BLaER1 treated with 17β-estradiol and CSF1 and Interleukin-3, amounts not matched to agents 10 nM and 100 nM (cell line): Measurements from ENCODE around the gene DNAJB6.
A peak's percentile ranks its signal among the peaks of the same experiment; 100 is the strongest.

Source experiments
- H3K27ac ChIP-seq, 11 experiments: shearing (Covaris generic); formaldehyde crosslinking; 2 replicates each; pipeline ENCODE4 v1.8.1; 2022
- H3K27me3 ChIP-seq, 11 experiments: shearing (Covaris generic); formaldehyde crosslinking; 2 replicates each; pipeline ENCODE4 v1.8.1; 2022
- H3K36me3 ChIP-seq, 11 experiments: shearing (Covaris generic); formaldehyde crosslinking; 2 replicates each; pipeline ENCODE4 v1.8.1; 2022
- H3K4me1 ChIP-seq, 10 experiments: shearing (Covaris generic); formaldehyde crosslinking; 2 replicates each; pipeline ENCODE4 v1.8.1; 2022
- H3K4me2 ChIP-seq, 11 experiments: shearing (Covaris generic); formaldehyde crosslinking; 2 replicates each; pipeline ENCODE4 v1.8.1; 2022
- H3K4me3 ChIP-seq, 10 experiments: shearing (Covaris generic); formaldehyde crosslinking; 2 replicates each; pipeline ENCODE4 v1.8.1; 2022
- H3K9ac ChIP-seq, 11 experiments: shearing (Covaris generic); formaldehyde crosslinking; 2 replicates each; pipeline ENCODE4 v1.8.1; 2022
- H3K9me3 ChIP-seq, 11 experiments: shearing (Covaris generic); formaldehyde crosslinking; replicated peaks in 1 of 11; 2 replicates each; pipeline ENCODE4 v1.8.1; 2022
- H4K20me1 ChIP-seq, 11 experiments: shearing (Covaris generic); formaldehyde crosslinking; 2 replicates each; pipeline ENCODE4 v1.8.1; 2022
- Cebpa-rat ChIP-seq, 11 experiments: shearing (Covaris generic); IDR thresholded peaks; 2 replicates each; pipeline ENCODE4 v1.8.1; 2022

DNAJB6 gene

DNA sequence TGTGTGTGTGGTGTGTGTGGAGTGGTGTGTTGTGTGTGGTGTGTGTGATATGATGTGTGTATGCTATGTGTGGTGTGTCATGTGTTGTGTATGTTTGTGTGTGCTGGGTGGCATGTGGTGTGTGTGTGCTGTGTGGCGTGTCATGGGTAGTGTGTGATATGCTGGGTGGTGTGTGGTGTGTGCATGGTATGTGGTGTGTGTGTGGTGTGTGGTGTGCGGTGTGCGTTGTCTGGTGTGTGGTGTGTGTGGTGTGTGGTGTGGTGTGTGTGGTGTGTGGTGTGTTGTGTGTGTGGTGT, 37.5 kb upstream of the DNAJB6 start:
- H3K9me3 ChIP-seq, result no peaks in the 10 kb centered on the region; a peak in 1 of 22 replicates
- H3K4me2 ChIP-seq, result peak overlapping the region; percentile 74 to 99 (median 96)
- H3K9ac ChIP-seq, result peak overlapping the region in 7 of 11 experiments; percentile 86 to 97 (median 94); a peak in 9 of 22 replicates
- no peak overlapping the region for H3K4me3 ChIP-seq
- peaks cover 62 to 87% (median 72%) of the 10 kb centered on the region in 10 experiments for H3K4me1 ChIP-seq
- no peaks in the 10 kb centered on the region for H3K36me3 ChIP-seq
- no peak for TF ChIP-seq Cebpa-rat (IDR thresholded peaks at IDR 0.05)
- H3K27me3 ChIP-seq, result no peaks in the 10 kb centered on the region
- H4K20me1 ChIP-seq, result no peaks in the 10 kb centered on the region
- H3K27ac ChIP-seq, result peak overlapping the region; percentile 38 to 100 (median 99); a peak in 21 of 22 replicates

DNA sequence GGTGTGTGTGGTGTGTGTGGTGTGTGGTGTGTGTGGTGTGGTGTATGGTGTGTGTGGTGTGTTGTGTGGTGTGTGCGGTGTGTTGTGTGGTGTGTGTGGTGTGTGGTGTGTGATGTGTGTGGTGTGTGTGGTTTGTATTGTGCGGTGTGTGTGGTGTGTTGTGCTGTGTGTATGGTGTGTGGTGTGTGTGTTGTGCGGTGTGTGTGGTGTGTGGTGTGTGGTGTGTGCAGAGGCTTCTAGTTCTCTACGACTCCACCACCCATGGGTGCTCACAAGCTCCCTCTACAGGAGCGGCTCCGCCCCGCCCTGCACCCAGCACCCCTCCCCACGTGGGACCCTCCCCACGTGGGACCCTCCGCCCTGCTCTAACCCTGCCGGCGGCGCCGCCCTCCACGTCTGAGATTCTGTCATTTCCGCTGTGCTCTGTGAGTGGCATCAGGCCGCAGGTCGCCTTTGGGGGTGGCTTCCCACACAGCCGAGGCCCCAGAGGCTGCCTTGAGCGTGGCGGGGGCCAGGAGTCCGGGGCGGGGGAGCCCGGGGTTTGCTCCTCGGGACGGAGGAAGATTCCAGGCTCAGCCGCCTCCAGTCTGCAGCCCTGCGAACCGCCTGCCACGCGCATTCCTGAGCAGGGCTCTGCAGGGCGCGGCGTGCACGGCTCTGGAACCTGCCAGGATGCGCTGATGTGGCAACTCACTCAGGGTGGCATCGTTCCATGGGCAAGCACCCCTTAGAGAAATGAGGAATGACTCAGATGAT, 37.0 kb upstream of the DNAJB6 start:
- no peaks in the 10 kb centered on the region for H3K36me3 ChIP-seq
- peak overlapping the region in 10 of 11 experiments; percentile 86 to 97 (median 93); a peak in 17 of 22 replicates for H3K9ac ChIP-seq
- H3K4me3 ChIP-seq, result no peak overlapping the region
- H3K27ac ChIP-seq, result peak overlapping the region; percentile 38 to 100 (median 99); a peak in 21 of 22 replicates
- H4K20me1 ChIP-seq, result no peaks in the 10 kb centered on the region
- peak overlapping the region; percentile 74 to 99 (median 96) for H3K4me2 ChIP-seq
- no peaks in the 10 kb centered on the region for H3K27me3 ChIP-seq
- no peaks in the 10 kb centered on the region; a peak in 1 of 22 replicates for H3K9me3 ChIP-seq
- peak in 1 of 11 experiments; percentile 8; a peak in 1 of 22 replicates for TF ChIP-seq Cebpa-rat (IDR thresholded peaks at IDR 0.05)
- H3K4me1 ChIP-seq, result peaks cover 67 to 92% (median 77%) of the 10 kb centered on the region in 10 experiments

- Histone ChIP-seq H4K20me1 (no peaks in the 10 kb centered on the region), H3K36me3 (no peaks in the 10 kb centered on the region), H3K4me3 (peak overlapping the region in 1 of 10 experiments; percentile 63; a peak in 1 of 20 replicates), H3K9me3 (no peaks in the 10 kb centered on the region; a peak in 1 of 22 replicates), H3K9ac (peak overlapping the region; percentile 74 to 97 (median 92); a peak in 20 of 22 replicates), H3K27ac (peak overlapping the region; percentile 91 to 100 (median 99); a peak in 21 of 22 replicates), H3K4me1 (peaks cover 73 to 96% (median 81%) of the 10 kb centered on the region in 10 experiments), H3K27me3 (no peaks in the 10 kb centered on the region), H3K4me2 (peak overlapping the region; percentile 74 to 99 (median 96))
- TF ChIP-seq Cebpa-rat (IDR thresholded peaks at IDR 0.05), result no peak
These were observed 36.4 kb upstream of the DNAJB6 start for GRCh38 chr7:157300369-157300825.

- peak overlapping the region; percentile 74 to 99 (median 96) for H3K4me2 ChIP-seq
- TF ChIP-seq Cebpa-rat (IDR thresholded peaks at IDR 0.05), result no peak
- peak overlapping the region; percentile 91 to 100 (median 99) for H3K27ac ChIP-seq
- H3K27me3 ChIP-seq, result no peaks in the 10 kb centered on the region
- no peaks in the 10 kb centered on the region for H3K36me3 ChIP-seq
- H3K9ac ChIP-seq, result peak overlapping the region; percentile 74 to 97 (median 92)
- H3K9me3 ChIP-seq, result no peaks in the 10 kb centered on the region; a peak in 1 of 22 replicates
- H3K4me1 ChIP-seq, result peaks cover 86 to 97% (median 93%) of the 10 kb centered on the region in 10 experiments
- H3K4me3 ChIP-seq, result peak overlapping the region; percentile 15 to 63 (median 52); a peak in 18 of 20 replicates
- no peaks in the 10 kb centered on the region for H4K20me1 ChIP-seq
These were observed 35.1 kb upstream of the DNAJB6 start for GRCh38 chr7:157301610-157302120.

GRCh38 chr7:157306846-157307838, 29.7 kb upstream of the DNAJB6 start:
- no peak for TF ChIP-seq Cebpa-rat (IDR thresholded peaks at IDR 0.05)
- Histone ChIP-seq H3K9ac (peak overlapping the region in 5 of 11 experiments; percentile 29 to 48 (median 35); a peak in 3 of 22 replicates), H3K27me3 (no peaks in the 10 kb centered on the region), H3K36me3 (no peaks in the 10 kb centered on the region), H4K20me1 (no peaks in the 10 kb centered on the region), H3K27ac (peak overlapping the region in 9 of 11 experiments; percentile 95 to 100 (median 99); a peak in 18 of 22 replicates), H3K4me2 (peak overlapping the region; percentile 49 to 99 (median 95)), H3K4me1 (peaks cover 56 to 93% (median 70%) of the 10 kb centered on the region in 10 experiments), H3K4me3 (no peak overlapping the region), H3K9me3 (no peaks in the 10 kb centered on the region)

DNA sequence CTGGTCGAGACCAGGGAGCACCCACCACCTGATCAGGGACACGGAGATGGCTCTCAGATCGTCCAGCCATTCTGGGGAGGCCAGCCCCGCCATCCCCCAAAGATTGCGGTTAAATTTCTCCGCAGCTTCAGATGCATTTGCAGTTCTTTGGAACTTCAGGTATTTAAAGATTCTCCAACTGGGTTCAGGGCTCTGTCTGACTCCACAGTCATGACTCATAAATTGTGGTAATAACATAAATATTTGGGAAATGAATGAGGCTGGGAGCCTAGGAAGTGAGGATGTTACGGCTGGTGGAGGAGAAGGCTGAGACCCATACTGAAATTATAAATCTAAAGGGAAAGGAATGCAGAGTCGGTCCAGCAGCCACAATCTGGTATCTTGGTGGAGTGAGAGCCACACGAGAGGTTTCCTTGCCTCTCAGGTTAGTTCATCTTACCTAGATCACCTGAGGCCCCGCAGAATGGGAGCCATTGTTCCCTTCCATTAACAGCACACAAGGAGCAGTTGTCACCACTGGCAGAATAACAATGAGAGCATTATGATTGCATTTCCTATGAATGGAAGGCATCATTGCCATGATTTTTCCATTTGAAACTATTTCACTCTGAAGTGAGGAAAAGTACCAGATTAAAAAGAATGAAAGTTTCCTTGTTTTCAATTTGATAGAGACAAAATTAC, 26.7 kb upstream of the DNAJB6 start:
- H3K9ac ChIP-seq, result no peak overlapping the region
- H3K4me2 ChIP-seq, result peak overlapping the region in 7 of 11 experiments; percentile 2 to 99 (median 53); a peak in 9 of 22 replicates
- no peak overlapping the region; a peak in 1 of 22 replicates for H3K27ac ChIP-seq
- peaks cover 30 to 82% (median 50%) of the 10 kb centered on the region in 10 experiments for H3K4me1 ChIP-seq
- TF ChIP-seq Cebpa-rat (IDR thresholded peaks at IDR 0.05), result no peak
- H4K20me1 ChIP-seq, result no peaks in the 10 kb centered on the region
- no peaks in the 10 kb centered on the region for H3K27me3 ChIP-seq
- H3K4me3 ChIP-seq, result no peak overlapping the region
- no peaks in the 10 kb centered on the region for H3K36me3 ChIP-seq
- no peaks in the 10 kb centered on the region for H3K9me3 ChIP-seq

DNA sequence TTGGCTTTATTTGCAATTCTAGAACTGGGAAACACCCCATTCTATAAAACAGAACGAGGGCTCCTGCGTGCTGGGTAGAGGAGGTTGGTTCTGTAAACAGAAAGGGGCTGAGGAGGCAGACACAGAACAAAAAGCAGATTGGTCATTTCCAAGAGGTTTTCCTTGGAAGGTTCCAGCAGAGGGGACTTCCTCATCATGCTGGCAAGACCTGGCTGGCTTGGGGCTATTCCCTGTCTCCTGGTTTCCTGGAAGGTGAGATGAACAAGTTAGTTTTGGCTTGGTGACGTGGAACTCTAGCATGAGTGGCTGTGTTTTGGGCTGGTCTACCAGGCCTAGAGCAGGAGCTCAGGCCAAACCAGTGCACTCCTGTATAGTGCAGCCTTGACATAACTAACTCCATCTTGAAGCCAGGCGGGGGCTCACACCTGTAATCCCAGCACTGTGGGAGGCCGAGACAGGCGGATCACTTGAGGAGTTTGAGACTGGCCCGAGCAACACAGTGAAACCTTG, 26.1 kb upstream of the DNAJB6 start:
- Histone ChIP-seq H3K36me3 (no peaks in the 10 kb centered on the region), H3K27me3 (no peaks in the 10 kb centered on the region), H3K9ac (no peak overlapping the region), H3K4me1 (peaks cover 24 to 76% (median 47%) of the 10 kb centered on the region in 10 experiments), H3K4me2 (no peak overlapping the region), H3K9me3 (no peaks in the 10 kb centered on the region), H3K4me3 (no peak overlapping the region), H4K20me1 (no peaks in the 10 kb centered on the region), H3K27ac (no peak overlapping the region; a peak in 1 of 22 replicates)
- no peak for TF ChIP-seq Cebpa-rat (IDR thresholded peaks at IDR 0.05)

DNA sequence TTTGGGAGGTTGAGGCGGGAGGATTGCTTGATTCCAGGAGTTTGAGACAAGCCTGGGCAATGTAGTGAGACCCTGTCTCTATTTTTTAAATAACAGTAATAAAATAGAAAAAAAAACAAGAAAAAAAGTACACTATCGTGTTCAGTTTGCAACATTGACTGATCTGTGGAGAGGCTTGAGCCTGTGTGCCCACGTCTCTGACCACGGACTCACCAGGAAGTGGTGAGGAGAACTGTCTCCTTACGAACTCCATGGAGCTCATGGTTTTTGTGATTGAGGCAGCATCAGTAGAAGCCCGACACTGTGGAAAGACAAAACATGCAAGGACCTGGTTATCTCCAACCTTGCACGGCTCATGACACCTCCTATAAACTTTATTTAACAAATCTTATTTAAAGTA, 23.9 kb upstream of the DNAJB6 start:
- Histone ChIP-seq H3K4me2 (peak overlapping the region in 5 of 11 experiments; percentile 37 to 70 (median 59); a peak in 11 of 22 replicates), H4K20me1 (no peaks in the 10 kb centered on the region)
- no peak for TF ChIP-seq Cebpa-rat (IDR thresholded peaks at IDR 0.05)

More for the DNA sequence above, 23.9 kb upstream of the DNAJB6 start:
- no peaks in the 10 kb centered on the region for H3K9me3 ChIP-seq
- no peaks in the 10 kb centered on the region for H3K27me3 ChIP-seq
- H3K9ac ChIP-seq, result peak overlapping the region in 1 of 11 experiments; percentile 41; a peak in 2 of 22 replicates
- no peaks in the 10 kb centered on the region for H3K36me3 ChIP-seq
- peaks cover 4 to 64% (median 31%) of the 10 kb centered on the region in 10 experiments for H3K4me1 ChIP-seq
- peak overlapping the region in 3 of 11 experiments; percentile 2 to 30 (median 15); a peak in 3 of 22 replicates for H3K27ac ChIP-seq
- H3K4me3 ChIP-seq, result no peak overlapping the region
